Measurements from ENCODE around the gene BANP. TPM values are rescaled to one million over a fixed set of nuclear protein-coding genes. Genes with fewer than 3 reads are reported as not detected.
"Not testable (repeated sequence)": the region's sequence is repeated elsewhere in the genome, so short reads cannot be mapped to it uniquely, and the experiment has no call there.

Gene BANP
- total RNA-seq, 1 experiment from 2014 or later, result 18.4 TPM

- Histone ChIP-seq H3K9me3 (replicated peaks) (no peaks in the 10 kb centered on the region), H3K4me3 (no peak overlapping the region), H3K36me3 (no peaks in the 10 kb centered on the region), H3K4me1 (no peaks in the 10 kb centered on the region), H3K27ac (no peak overlapping the region), H3K27me3 (no peaks in the 10 kb centered on the region)
- DNase-seq, result no peak
Measured at GRCh38 chr16:88014252-88014781, 63.1 kb downstream of the BANP start.

- Histone ChIP-seq H3K36me3 (no peaks in the 10 kb centered on the region), H3K27me3 (no peaks in the 10 kb centered on the region), H3K4me3 (no peak overlapping the region), H3K27ac (no peak overlapping the region), H3K4me1 (no peaks in the 10 kb centered on the region), H3K9me3 (replicated peaks) (no peaks in the 10 kb centered on the region)
- no peak for DNase-seq
Measured at GRCh38 chr16:88014954-88015805, 63.9 kb downstream of the BANP start.

- Histone ChIP-seq H3K36me3 (no peaks in the 10 kb centered on the region), H3K27me3 (no peaks in the 10 kb centered on the region), H3K4me3 (no peak overlapping the region), H3K27ac (no peak overlapping the region), H3K4me1 (no peaks in the 10 kb centered on the region), H3K9me3 (replicated peaks) (no peaks in the 10 kb centered on the region)
- DNase-seq, result no peak
Measured at GRCh38 chr16:88015806-88016140, 64.5 kb downstream of the BANP start.

- not testable (repeated sequence) for H3K36me3 ChIP-seq; H3K4me3 ChIP-seq; H3K27me3 ChIP-seq; H3K4me1 ChIP-seq; H3K9me3 ChIP-seq (replicated peaks); DNase-seq; H3K27ac ChIP-seq
Measured at GRCh38 chr16:88016386-88016785, 65.2 kb downstream of the BANP start.

GRCh38 chr16:88016964-88017363 lies 65.7 kb downstream of the BANP start:
- Histone ChIP-seq H3K4me1 (no peaks in the 10 kb centered on the region), H3K36me3 (no peaks in the 10 kb centered on the region), H3K27me3 (no peaks in the 10 kb centered on the region), H3K9me3 (replicated peaks) (no peaks in the 10 kb centered on the region), H3K4me3 (no peak overlapping the region), H3K27ac (no peak overlapping the region)
- DNase-seq, result no peak

GRCh38 chr16:88017587-88018101 lies 66.4 kb downstream of the BANP start:
- DNase-seq, result no peak
- Histone ChIP-seq H3K4me3 (no peak overlapping the region), H3K36me3 (no peaks in the 10 kb centered on the region), H3K27me3 (no peaks in the 10 kb centered on the region), H3K4me1 (no peaks in the 10 kb centered on the region), H3K9me3 (replicated peaks) (no peaks in the 10 kb centered on the region), H3K27ac (no peak overlapping the region)

GRCh38 chr16:88018382-88018781 lies 67.1 kb downstream of the BANP start:
- not testable (repeated sequence) for H3K9me3 ChIP-seq (replicated peaks); DNase-seq; H3K27ac ChIP-seq; H3K27me3 ChIP-seq; H3K4me3 ChIP-seq; H3K36me3 ChIP-seq; H3K4me1 ChIP-seq

GRCh38 chr16:88019041-88019820 lies 68.0 kb downstream of the BANP start:
- H3K9me3 ChIP-seq (replicated peaks); DNase-seq; H3K27ac ChIP-seq; H3K4me3 ChIP-seq; H3K27me3 ChIP-seq; H3K36me3 ChIP-seq; H3K4me1 ChIP-seq: not testable (repeated sequence)

GRCh38 chr16:88019821-88020515 lies 68.7 kb downstream of the BANP start:
- H3K4me3 ChIP-seq, result no peak overlapping the region
- no peaks in the 10 kb centered on the region for H3K36me3 ChIP-seq
- no peaks in the 10 kb centered on the region for H3K9me3 ChIP-seq (replicated peaks)
- no peaks in the 10 kb centered on the region for H3K27me3 ChIP-seq
- H3K4me1 ChIP-seq, result no peaks in the 10 kb centered on the region
- DNase-seq, result no peak
- no peak overlapping the region for H3K27ac ChIP-seq

- no peak for DNase-seq
- no peaks in the 10 kb centered on the region for H3K27me3 ChIP-seq
- H3K27ac ChIP-seq, result no peak overlapping the region
- H3K9me3 ChIP-seq (replicated peaks), result no peaks in the 10 kb centered on the region
- no peaks in the 10 kb centered on the region for H3K4me1 ChIP-seq
- H3K4me3 ChIP-seq, result no peak overlapping the region
- H3K36me3 ChIP-seq, result no peaks in the 10 kb centered on the region
Measured at GRCh38 chr16:88020516-88020885, 69.3 kb downstream of the BANP start.

GRCh38 chr16:88021041-88021970 lies 70.1 kb downstream of the BANP start:
- not testable (repeated sequence) for H3K4me3 ChIP-seq; DNase-seq; H3K27me3 ChIP-seq; H3K9me3 ChIP-seq (replicated peaks); H3K27ac ChIP-seq; H3K36me3 ChIP-seq; H3K4me1 ChIP-seq

GRCh38 chr16:88022076-88023042 lies 71.1 kb downstream of the BANP start:
- H3K4me1 ChIP-seq, result no peaks in the 10 kb centered on the region
- no peaks in the 10 kb centered on the region for H3K27me3 ChIP-seq
- no peak overlapping the region for H3K4me3 ChIP-seq
- H3K9me3 ChIP-seq (replicated peaks), result no peaks in the 10 kb centered on the region
- no peaks in the 10 kb centered on the region for H3K36me3 ChIP-seq
- no peak overlapping the region for H3K27ac ChIP-seq
- no peak for DNase-seq

- no peaks in the 10 kb centered on the region for H3K27me3 ChIP-seq
- H3K9me3 ChIP-seq (replicated peaks), result no peaks in the 10 kb centered on the region
- H3K4me1 ChIP-seq, result no peaks in the 10 kb centered on the region; the same call in 1 of the 2 replicates
- H3K4me3 ChIP-seq, result no peak overlapping the region
- H3K27ac ChIP-seq, result no peak overlapping the region
- no peak for DNase-seq
- no peaks in the 10 kb centered on the region for H3K36me3 ChIP-seq
Measured at GRCh38 chr16:88023366-88023765, 72.1 kb downstream of the BANP start.

All from SJCRH30 (cell line).